Measurements from ENCODE around the gene TUBGCP6.

The TUBGCP6 gene

GRCh38 chr22:50229370-50229769 lies 15.5 kb downstream of the TUBGCP6 start:
- H3K4me3 ChIP-seq (ENCODE audit: low read depth, low read length): no peak overlapping the region
- no peak for DNase-seq (ENCODE audit: low read depth)
- no peak for TF ChIP-seq CTCF (conservative IDR thresholded peaks at IDR 0.05; ENCODE audit: low read depth, low read length)

- no peak overlapping the region for H3K4me3 ChIP-seq (ENCODE audit: low read depth, low read length)
- DNase-seq (ENCODE audit: low read depth): no peak
- no peak for TF ChIP-seq CTCF (conservative IDR thresholded peaks at IDR 0.05; ENCODE audit: low read depth, low read length)
Observed at GRCh38 chr22:50228366-50228765, 16.5 kb downstream of the TUBGCP6 start.

GRCh38 chr22:50227579-50228215 lies 17.1 kb downstream of the TUBGCP6 start:
- no peak for DNase-seq (ENCODE audit: low read depth)
- H3K4me3 ChIP-seq (ENCODE audit: low read depth, low read length): no peak overlapping the region
- no peak for TF ChIP-seq CTCF (conservative IDR thresholded peaks at IDR 0.05; ENCODE audit: low read depth, low read length)

GRCh38 chr22:50226875-50227165 lies 18.0 kb downstream of the TUBGCP6 start:
- no peak overlapping the region for H3K4me3 ChIP-seq (ENCODE audit: low read depth, low read length)
- TF ChIP-seq CTCF (conservative IDR thresholded peaks at IDR 0.05; ENCODE audit: low read depth, low read length): no peak
- DNase-seq (ENCODE audit: low read depth): no peak

- H3K4me3 ChIP-seq (ENCODE audit: low read depth, low read length): no peak overlapping the region
- DNase-seq (ENCODE audit: low read depth): no peak
- TF ChIP-seq CTCF (conservative IDR thresholded peaks at IDR 0.05; ENCODE audit: low read depth, low read length): no peak
Observed at GRCh38 chr22:50226063-50226874, 18.6 kb downstream of the TUBGCP6 start.

GRCh38 chr22:50225200-50225969 lies 19.4 kb downstream of the TUBGCP6 start:
- TF ChIP-seq CTCF (conservative IDR thresholded peaks at IDR 0.05; ENCODE audit: low read depth, low read length): no peak
- no peak overlapping the region for H3K4me3 ChIP-seq (ENCODE audit: low read depth, low read length)
- no peak for DNase-seq (ENCODE audit: low read depth)
